PC-3 (cell line): ENCODE measurements around the gene CA5A. TPM values are rescaled to one million over a fixed set of nuclear protein-coding genes. Genes with fewer than 3 reads are reported as not detected.
"Not testable (repeated sequence)": the region's sequence is repeated elsewhere in the genome, so short reads cannot be mapped to it uniquely, and the experiment has no call there.

Experiments used
- ATAC-seq: fragments of 200-7000 bp; cut with Tn5 transposase; 2 replicates; pipeline ENCODE4 v1.9.1; 2020; ENCODE audit warnings: mild to moderate bottlenecking, moderate library complexity
- BruUV-seq: library from RNA; stranded (reverse); fragments of 400-500 nt; replicated peaks from 2 replicates; lab custom pipeline; 2021; lab: Mats Ljungman, UMichigan
- CTCF ChIA-PET: fragments of 300-600 bp; sonication (Branson Sonifier 250); formaldehyde crosslinking; loops from one replicate; lab custom pipeline; 2022; ENCODE audit warnings: antibody characterized with exemption; lab: Charles Lee
- POLR2A ChIA-PET: fragments of 300-600 bp; sonication (Branson Sonifier 250); formaldehyde crosslinking; loops from one replicate; lab custom pipeline; 2022; ENCODE audit warnings: antibody characterized with exemption; ENCODE audit not compliant: unreplicated experiment; lab: Charles Lee
- DNase-seq: peaks from one replicate; pipeline ENCODE4 v3.0.0-alpha.2; 2015
- H2AFZ ChIP-seq: fragments of 300-600 bp; sonication (generic); 2 replicates; pipeline ENCODE4 v1.6.0; 2016; ENCODE audit warnings: antibody characterized with exemption, low read length
- H3F3A ChIP-seq: fragments of 300-600 bp; sonication (generic); one replicate; pipeline ENCODE4 v1.6.0; 2017; ENCODE audit warnings: antibody characterized with exemption, low read length, control low read depth, mild to moderate bottlenecking; ENCODE audit not compliant: unreplicated experiment
- H3K27ac ChIP-seq: fragments of 300-600 bp; sonication (generic); 2 replicates; pipeline ENCODE4 v1.5.1; 2016; ENCODE audit warnings: mild to moderate bottlenecking, low read length
- H3K27me3 ChIP-seq: fragments of 300-600 bp; sonication (generic); 2 replicates; pipeline ENCODE4 v1.6.1; 2016; ENCODE audit warnings: low read length, mixed read lengths
- H3K36me3 ChIP-seq: fragments of 300-600 bp; sonication (generic); 2 replicates; pipeline ENCODE4 v1.6.1; 2016; ENCODE audit warnings: low read depth, mixed run types, low read length, mixed read lengths
- H3K4me1 ChIP-seq: fragments of 300-600 bp; sonication (generic); 2 replicates; pipeline ENCODE4 v1.5.1; 2016; ENCODE audit warnings: low read length; ENCODE audit not compliant: insufficient read depth
- H3K4me2 ChIP-seq: fragments of 300-600 bp; sonication (generic); 2 replicates; pipeline ENCODE4 v1.6.0; 2016; ENCODE audit warnings: low read length
- H3K4me3 ChIP-seq: fragments of 300-600 bp; sonication (generic); 2 replicates; pipeline ENCODE4 v1.5.1; 2016; ENCODE audit warnings: mild to moderate bottlenecking, low read length, mixed read lengths
- H3K79me2 ChIP-seq: fragments of 300-600 bp; sonication (generic); 2 replicates; pipeline ENCODE4 v1.6.1; 2017; ENCODE audit warnings: low read length, mixed read lengths
- H3K9ac ChIP-seq: fragments of 300-600 bp; sonication (generic); 2 replicates; pipeline ENCODE4 v1.6.0; 2016; ENCODE audit warnings: mild to moderate bottlenecking, low read length
- H3K9me2 ChIP-seq: fragments of 300-600 bp; sonication (generic); replicated peaks from 2 replicates; pipeline ENCODE4 v1.6.1; 2016; ENCODE audit warnings: mixed run types, low read length, mixed read lengths
- H3K9me3 ChIP-seq: fragments of 300-600 bp; sonication (generic); 2 replicates; pipeline ENCODE4 v1.6.1; 2016; ENCODE audit warnings: low read length, mixed read lengths
- H4K20me1 ChIP-seq: fragments of 300-600 bp; sonication (generic); 2 replicates; pipeline ENCODE4 v1.6.1; 2016; ENCODE audit warnings: low read length, mixed read lengths
- EZH2 ChIP-seq: fragments of 300-600 bp; sonication (generic); IDR thresholded peaks from one replicate; pipeline ENCODE4 v1.6.1; 2017; ENCODE audit warnings: antibody characterized with exemption, mild to moderate bottlenecking, low read length; ENCODE audit not compliant: unreplicated experiment
- EZH2phosphoT487 ChIP-seq: fragments of 300-600 bp; sonication (generic); IDR thresholded peaks from 2 replicates; pipeline ENCODE4 v1.6.1; 2018; ENCODE audit warnings: mild to moderate bottlenecking, antibody characterized with exemption, low read length, borderline replicate concordance
- intact Hi-C: fragments of 100-400 bp; cut with micrococcal nuclease; formaldehyde crosslinking; loops from 2 replicates; pipeline ENCODE4 v1.9.0; 2023
- total RNA-seq: library from RNA; depleted of rRNA; stranded (reverse); fragments of >200 nt; gene quantifications from 2 replicates; pipeline ENCODE4 v1.2.3, GENCODE V29; 2014
- TF ChIP-seq, protein P1 (sequence below): fragments of 300-600 bp; sonication (generic); conservative IDR thresholded peaks from 2 replicates; pipeline ENCODE4 v1.5.1; 2017; ENCODE audit warnings: antibody characterized with exemption, low read depth, mild to moderate bottlenecking, low read length

CA5A gene
- total RNA-seq, 1 experiment from 2014 or later = not detected

DNA sequence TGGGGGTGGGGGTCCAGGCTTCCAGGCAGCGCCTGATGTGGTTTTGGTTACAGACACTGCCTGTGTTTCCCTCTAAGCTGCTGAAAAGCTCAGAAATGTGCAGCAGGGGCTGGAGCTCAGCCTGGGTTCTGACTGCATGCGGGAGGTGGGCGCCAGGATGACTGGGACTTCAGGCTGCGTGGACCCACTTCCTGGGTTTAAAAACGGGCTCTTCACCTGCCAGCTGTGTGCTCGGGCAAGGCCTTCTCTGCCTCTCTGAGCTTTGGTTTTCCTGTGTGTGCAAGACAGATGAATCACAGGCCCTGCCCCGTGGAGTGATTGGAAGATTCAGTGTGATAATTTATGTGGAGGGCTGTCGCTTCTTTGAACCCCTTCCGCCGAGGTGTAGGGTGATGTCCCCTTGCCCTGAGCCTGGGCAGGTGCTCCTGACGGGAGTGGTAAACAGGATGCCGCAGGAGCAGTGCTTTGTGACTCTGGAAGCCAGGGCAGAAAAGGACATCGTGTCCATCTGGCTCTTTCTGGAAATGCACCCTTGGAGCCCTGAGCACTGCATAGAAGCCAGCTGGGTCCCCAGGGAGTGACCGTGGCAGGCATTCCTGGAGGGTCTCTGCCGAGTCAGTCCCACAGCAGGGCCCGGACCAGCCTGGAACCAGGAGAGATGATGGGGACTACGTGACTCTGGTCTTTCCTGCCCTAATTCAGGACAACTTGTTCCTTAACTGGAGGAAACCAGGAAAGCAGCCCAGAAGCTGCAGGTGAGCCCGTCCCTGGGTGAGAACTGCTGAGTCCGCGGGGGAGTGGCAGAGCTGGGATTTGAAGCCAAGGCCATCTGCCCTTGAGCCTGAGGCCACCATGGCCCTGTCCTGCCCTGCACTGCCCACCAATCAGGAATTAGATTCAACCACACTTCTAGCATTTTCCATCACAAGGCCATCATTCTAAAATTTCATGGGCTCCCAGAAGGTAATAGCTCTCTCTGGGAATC lies 38.5 kb downstream of the CA5A start:
- Histone ChIP-seq H2AFZ (no peak overlapping the region), H3K27ac (no peak overlapping the region), H4K20me1 (no peaks in the 10 kb centered on the region), H3K4me1 (no peaks in the 10 kb centered on the region), H3K4me3 (no peak overlapping the region), H3F3A (no peaks in the 10 kb centered on the region), H3K36me3 (no peaks in the 10 kb centered on the region), H3K9me3 (no peaks in the 10 kb centered on the region), H3K9me2 (no peaks in the 10 kb centered on the region), H3K79me2 (no peaks in the 10 kb centered on the region), H3K27me3 (no peaks in the 10 kb centered on the region), H3K9ac (no peak overlapping the region), H3K4me2 (no peak overlapping the region)
- no TSS peak for BruUV-seq
- POLR2A ChIA-PET = no interaction called here
- no peak for ATAC-seq
- no peak for DNase-seq
- TF ChIP-seq EZH2 = no peak
- TF ChIP-seq, protein P1, sequence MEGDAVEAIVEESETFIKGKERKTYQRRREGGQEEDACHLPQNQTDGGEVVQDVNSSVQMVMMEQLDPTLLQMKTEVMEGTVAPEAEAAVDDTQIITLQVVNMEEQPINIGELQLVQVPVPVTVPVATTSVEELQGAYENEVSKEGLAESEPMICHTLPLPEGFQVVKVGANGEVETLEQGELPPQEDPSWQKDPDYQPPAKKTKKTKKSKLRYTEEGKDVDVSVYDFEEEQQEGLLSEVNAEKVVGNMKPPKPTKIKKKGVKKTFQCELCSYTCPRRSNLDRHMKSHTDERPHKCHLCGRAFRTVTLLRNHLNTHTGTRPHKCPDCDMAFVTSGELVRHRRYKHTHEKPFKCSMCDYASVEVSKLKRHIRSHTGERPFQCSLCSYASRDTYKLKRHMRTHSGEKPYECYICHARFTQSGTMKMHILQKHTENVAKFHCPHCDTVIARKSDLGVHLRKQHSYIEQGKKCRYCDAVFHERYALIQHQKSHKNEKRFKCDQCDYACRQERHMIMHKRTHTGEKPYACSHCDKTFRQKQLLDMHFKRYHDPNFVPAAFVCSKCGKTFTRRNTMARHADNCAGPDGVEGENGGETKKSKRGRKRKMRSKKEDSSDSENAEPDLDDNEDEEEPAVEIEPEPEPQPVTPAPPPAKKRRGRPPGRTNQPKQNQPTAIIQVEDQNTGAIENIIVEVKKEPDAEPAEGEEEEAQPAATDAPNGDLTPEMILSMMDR = no peak
- TF ChIP-seq EZH2phosphoT487 = no peak
- intact Hi-C loops = no loop called here
- CTCF ChIA-PET = no interaction called here

DNA sequence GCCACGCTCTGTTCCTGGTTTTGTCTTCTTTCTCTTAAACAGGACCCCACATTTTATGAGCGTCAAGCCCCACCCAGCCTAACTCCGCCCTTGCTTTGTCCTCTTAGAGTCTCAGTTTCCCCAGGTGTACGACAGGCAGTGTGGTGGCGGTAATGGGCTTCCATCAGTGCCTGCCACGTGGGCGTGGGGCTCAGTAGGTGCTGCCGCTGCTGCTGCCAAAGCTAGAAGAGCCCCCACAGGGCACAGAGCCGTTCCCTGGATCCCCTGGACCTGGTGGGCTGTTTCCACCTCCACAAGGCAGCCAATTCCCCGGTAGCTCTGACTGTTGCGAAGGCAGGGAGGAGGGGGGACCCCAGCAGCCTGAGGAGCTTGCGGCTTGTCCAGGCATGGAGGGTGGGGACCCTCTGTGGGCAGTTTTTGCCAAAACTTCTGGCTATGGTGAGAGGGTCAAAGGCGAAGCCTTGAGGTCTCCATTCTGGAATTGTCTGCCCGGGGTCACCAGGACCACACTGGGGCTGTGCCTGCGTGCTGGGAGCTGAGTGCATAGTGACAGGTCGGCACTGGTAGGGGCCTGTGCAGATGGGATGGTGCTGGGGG lies 39.3 kb downstream of the CA5A start:
- H3K9me3 ChIP-seq, H3K36me3 ChIP-seq, H3K27me3 ChIP-seq, H3K9me2 ChIP-seq, H3K4me3 ChIP-seq, DNase-seq, intact Hi-C loops, CTCF ChIA-PET, POLR2A ChIA-PET, H3K27ac ChIP-seq, H4K20me1 ChIP-seq, ATAC-seq, H3K4me2 ChIP-seq, H3K9ac ChIP-seq, H3F3A ChIP-seq, BruUV-seq, H2AFZ ChIP-seq, H3K79me2 ChIP-seq, H3K4me1 ChIP-seq: not testable (repeated sequence)

DNA sequence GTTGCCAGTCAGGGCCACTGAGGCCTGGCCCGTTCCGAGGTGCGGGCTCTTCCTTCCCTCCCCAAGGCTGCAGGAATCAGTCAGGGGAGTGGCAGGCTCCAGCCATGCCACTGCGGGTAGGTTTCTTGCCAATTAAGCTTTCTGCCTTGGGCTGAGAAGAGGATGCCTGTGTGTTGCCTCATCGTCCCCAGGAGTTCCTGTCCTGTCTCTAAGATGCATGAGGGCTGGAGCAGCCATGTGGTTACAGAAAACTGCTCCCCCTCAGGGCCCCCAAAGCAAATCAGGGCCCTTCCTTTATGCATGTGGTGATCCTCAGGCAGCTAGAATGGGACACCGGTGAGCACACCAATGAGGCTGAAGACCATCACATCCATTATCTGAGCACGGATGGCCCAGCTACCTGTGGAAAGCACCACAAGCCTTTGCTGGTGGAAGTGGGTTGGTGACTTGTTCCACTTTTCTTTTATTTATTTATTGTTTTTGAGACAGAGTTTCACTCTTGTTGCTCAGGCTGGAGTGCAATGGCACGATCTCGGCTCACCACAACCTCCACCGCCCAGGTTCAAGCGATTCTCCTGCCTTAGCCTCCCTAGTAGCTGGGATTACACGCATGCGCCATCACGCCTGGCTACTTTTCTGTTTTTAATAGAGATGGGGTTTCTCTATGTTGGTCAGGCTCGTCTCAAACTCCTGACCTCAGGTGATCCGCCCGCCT lies 40.0 kb downstream of the CA5A start:
- POLR2A ChIA-PET, H3K27me3 ChIP-seq, H3K9ac ChIP-seq, ATAC-seq, H3K9me2 ChIP-seq, H3F3A ChIP-seq, DNase-seq, H3K9me3 ChIP-seq, H3K36me3 ChIP-seq, CTCF ChIA-PET, H3K27ac ChIP-seq, BruUV-seq, H4K20me1 ChIP-seq, H3K4me1 ChIP-seq, intact Hi-C loops, H3K4me3 ChIP-seq, H2AFZ ChIP-seq, H3K4me2 ChIP-seq, H3K79me2 ChIP-seq: not testable (repeated sequence)
